B cell (primary cell): Measurements from ENCODE around the gene RAD9A. TPM values are rescaled to one million over a fixed set of nuclear protein-coding genes. Genes with fewer than 3 reads are reported as not detected.

Experiments
- ATAC-seq: fragments of 200-7000 bp; cut with Tn5 transposase; one replicate; pipeline ENCODE4 v1.10.0; 2021; ENCODE audit warnings: low read depth, mild to moderate bottlenecking, moderate number of reproducible peaks, moderate library complexity
- CTCF ChIA-PET: fragments of 350-600 bp; sonication (Branson Sonifier 250); formaldehyde crosslinking; loops from one replicate; lab custom pipeline; 2021; ENCODE audit warnings: antibody characterized with exemption, inconsistent platforms; lab: Charles Lee
- POLR2A ChIA-PET: fragments of 350-600 bp; sonication (Branson Sonifier 250); formaldehyde crosslinking; loops from one replicate; lab custom pipeline; 2021; ENCODE audit warnings: antibody characterized with exemption; lab: Charles Lee
- DNase-seq: peaks from one replicate; pipeline ENCODE4 v3.0.0; 2013
- H2AFZ ChIP-seq: 2 replicates; pipeline ENCODE4 v1.6.1; 2012; ENCODE audit warnings: mild to moderate bottlenecking, low read depth, low read length; ENCODE audit not compliant: insufficient read depth, poor library complexity, severe bottlenecking
- H3K27ac ChIP-seq, 2 donors: 1 replicate in 1 of 2; 2 replicates in 1 of 2; pipeline ENCODE4 v1.5.1; 2012 to 2013; ENCODE audit warnings: low read length in 2 of 2, mild to moderate bottlenecking in 2 of 2, moderate library complexity in 1 of 2
- H3K27me3 ChIP-seq, 4 experiments: fragments of 200-600 bp in 1 of 4; sonication (generic) in 1 of 4; replicated peaks in 1 of 4; 1 replicate in 2 of 4; 2 replicates in 2 of 4; pipeline versions ENCODE4 v1.6.1 to v1.7.0; 2013 to 2016; ENCODE audit warnings: low read length in 3 of 4, mild to moderate bottlenecking in 2 of 4, mixed read lengths in 1 of 4, moderate library complexity in 1 of 4; ENCODE audit not compliant: insufficient read depth in 4 of 4, control insufficient read depth in 3 of 4; ENCODE audit errors: control extremely low read depth in 1 of 4
- H3K36me3 ChIP-seq, 2 experiments: replicated peaks in 1 of 2; 1 replicate in 1 of 2; 2 replicates in 1 of 2; pipeline versions ENCODE4 v1.6.1 to v1.7.1; 2013; ENCODE audit warnings: low read length in 1 of 2; ENCODE audit not compliant: insufficient read depth in 2 of 2, control insufficient read depth in 1 of 2; ENCODE audit errors: control extremely low read depth in 1 of 2, extremely low read depth in 1 of 2
- H3K4me1 ChIP-seq, 2 donors: fragments of 200-600 bp in 1 of 2; sonication (generic) in 1 of 2; 1 replicate in 1 of 2; 2 replicates in 1 of 2; pipeline versions ENCODE4 v1.5.1 to v1.6.1; 2013 to 2017; ENCODE audit warnings: low read length in 2 of 2; ENCODE audit not compliant: control insufficient read depth in 2 of 2, insufficient read depth in 2 of 2
- H3K4me2 ChIP-seq: replicated peaks from 2 replicates; pipeline ENCODE3; 2012; ENCODE audit warnings: mild to moderate bottlenecking, low read depth, low read length; ENCODE audit not compliant: poor library complexity, severe bottlenecking
- H3K4me3 ChIP-seq, 5 experiments: fragments of 200-600 bp in 1 of 5; sonication (generic) in 1 of 5; 1 replicate in 3 of 5; 2 replicates in 2 of 5; pipeline versions ENCODE4 v1.5.1 to v1.7.0; 2011 to 2016; ENCODE audit warnings: low read length in 4 of 5, mild to moderate bottlenecking in 4 of 5, low read depth in 2 of 5, control low read depth in 1 of 5, moderate library complexity in 1 of 5; ENCODE audit not compliant: insufficient read depth in 1 of 5; ENCODE audit errors: control extremely low read depth in 1 of 5, extremely low read depth in 1 of 5
- H3K79me2 ChIP-seq: fragments of 200-600 bp; sonication (generic); one replicate; pipeline ENCODE4 v1.6.0; 2016; ENCODE audit warnings: low read length; ENCODE audit not compliant: control insufficient read depth, insufficient read depth
- H3K9ac ChIP-seq: fragments of 200-600 bp; sonication (generic); 2 replicates; pipeline ENCODE4 v1.6.1; 2017; ENCODE audit warnings: mild to moderate bottlenecking, low read length, moderate library complexity
- H3K9me3 ChIP-seq, 3 donors: one replicate each; pipeline versions ENCODE4 v1.6.1 to v1.7.1; 2013; ENCODE audit warnings: low read length in 2 of 3; ENCODE audit not compliant: control insufficient read depth in 2 of 3, insufficient read depth in 1 of 3; ENCODE audit errors: control extremely low read depth in 1 of 3
- H4K20me1 ChIP-seq: 2 replicates; pipeline ENCODE4 v1.6.0; 2012; ENCODE audit warnings: mild to moderate bottlenecking, low read length; ENCODE audit not compliant: insufficient read depth, control insufficient read depth, poor library complexity, severe bottlenecking
- H3K27ac Mint-ChIP-seq: one replicate; pipeline ENCODE4 v1.8.0; 2021; ENCODE audit warnings: mixed read lengths
- H3K27me3 Mint-ChIP-seq: one replicate; pipeline ENCODE4 v1.8.0; 2021; ENCODE audit warnings: mixed read lengths
- H3K4me1 Mint-ChIP-seq: one replicate; pipeline ENCODE4 v1.8.0; 2021; ENCODE audit warnings: mixed read lengths
- H3K4me3 Mint-ChIP-seq: one replicate; pipeline ENCODE4 v1.8.0; 2021; ENCODE audit warnings: mixed read lengths
- H3K9me3 Mint-ChIP-seq: one replicate; pipeline ENCODE4 v1.8.0; 2022; ENCODE audit warnings: mixed read lengths; ENCODE audit not compliant: insufficient read depth
- CTCF ChIP-seq: fragments of 200-600 bp; IDR thresholded peaks from one replicate; pipeline ENCODE4 v1.8.0; 2022; ENCODE audit warnings: antibody characterized with exemption, mild to moderate bottlenecking
- EZH2 ChIP-seq: IDR thresholded peaks from 2 replicates; pipeline ENCODE4 v1.6.1; 2012; ENCODE audit warnings: borderline replicate concordance, low read depth, mild to moderate bottlenecking, moderate library complexity, low read length; ENCODE audit not compliant: insufficient read depth, poor library complexity, severe bottlenecking
- WGBS: methylation state at CpG from one replicate; pipeline ENCODE4 v1.1.5; 2013; ENCODE audit warnings: missing lambda C conversion rate; ENCODE audit not compliant: insufficient coverage; 5-methylcytosine and 5-hydroxymethylcytosine counted together
- intact Hi-C: fragments of 100-400 bp; cut with micrococcal nuclease; formaldehyde crosslinking; loops from one replicate; pipeline ENCODE4 v1.10.0; 2022
- polyA plus RNA-seq: library from polyadenylated mRNA; depleted of rRNA; stranded (reverse); fragments of >200 nt; gene quantifications from 2 replicates; pipeline ENCODE4 v1.2.3, GENCODE V29; 2012
- total RNA-seq, 2 donors: library from RNA; stranded (reverse); fragments of 120-200 nt in 1 of 2; gene quantifications; 1 replicate in 1 of 2; 2 replicates in 1 of 2; pipeline versions ENCODE4 v1.2.3 to v1.2.4, GENCODE V29; 2013 to 2022

Gene RAD9A
- total and polyA plus RNA-seq, 2 donors (not counting 1 experiment from before 2014, with no cell fraction given): 50.6 to 76.8 TPM

- intact Hi-C loops: loop anchor here (1.0 to 10.0 kb wide), 5 partner anchors 7 to 452 kb away; partner anchors contain the start of genes CDK2AP2 and CLCF1
- Histone ChIP-seq H4K20me1 (peaks cover 20% of the 10 kb centered on the region), H3K9me3 (no peaks in the 10 kb centered on the region), H3K79me2 (peaks cover 67% of the 10 kb centered on the region), H3K9ac (peak overlapping the region; percentile 78), H3K27me3 (no peaks in the 10 kb centered on the region), H3K4me2 (peak overlapping the region; percentile 97), H2AFZ (peak overlapping the region; percentile 75), H3K36me3 (peaks cover 0 to 9% of the 10 kb centered on the region in 2 experiments), H3K27ac (peak overlapping the region; percentile 94 to 96), H3K4me1 (peaks cover 81 to 90% of the 10 kb centered on the region in 2 donors), H3K4me3 (peak overlapping the region; percentile 60 to 99 (median 83))
- Mint-ChIP-seq H3K4me1 (peaks cover 87% of the 10 kb centered on the region), H3K9me3 (no peaks in the 10 kb centered on the region), H3K27ac (peak overlapping the region; percentile 100), H3K27me3 (no peaks in the 10 kb centered on the region), H3K4me3 (peak overlapping the region; percentile 96)
- ChIA-PET CTCF (interaction anchor here (0.6 to 42.2 kb wide), 17 partner anchors 2 to 271 kb away, joined by 3 to 2379 read pairs (median 5); partner anchors contain the start of genes ANKRD13D, CLCF1, POLD4 and PPP1CA), POLR2A (interaction anchor here (0.6 to 9.0 kb wide), 33 partner anchors 8 to 235 kb away, joined by 3 to 323 read pairs (median 5); partner anchors contain the start of genes AIP, ANKRD13D, CDK2AP2 and CLCF1)
- TF ChIP-seq CTCF: no peak
- TF ChIP-seq EZH2: no peak
- DNase-seq (peak; percentile 90), ATAC-seq (peak; percentile 29)
- 5% methylated on average over 25 of the region's 25 CpGs for WGBS
These were observed 39.1 kb upstream of the RAD9A start for GRCh38 chr11:67352546-67353316.
